Motor neuron (in vitro differentiated cells): ENCODE data around the gene RPIA. TPM values are rescaled to one million over a fixed set of nuclear protein-coding genes. Genes with fewer than 3 reads are reported as not detected.
"Not testable (repeated sequence)": the region's sequence is repeated elsewhere in the genome, so short reads cannot be mapped to it uniquely, and the experiment has no call there.

Experiments
- ATAC-seq, 8 experiments: fragments of 200-7000 bp; cut with Tn5 transposase; replicated peaks in 6 of 8; 2 replicates each; pipeline ENCODE4 v1.8.0; 2021; ENCODE audit warnings: mild to moderate bottlenecking in 8 of 8, moderate library complexity in 8 of 8
- H3K27ac ChIP-seq, 2 donors: fragments of 250-450 bp; sonication (Bioruptor Pico); 2 replicates each; pipeline ENCODE4 v1.9.0; 2021; ENCODE audit warnings: antibody characterized with exemption in 2 of 2, mild to moderate bottlenecking in 2 of 2, moderate library complexity in 1 of 2
- H3K4me1 ChIP-seq, 2 donors: fragments of 250-450 bp; sonication (Bioruptor Pico); replicated peaks in 1 of 2; 2 replicates each; pipeline ENCODE4 v1.6.1; 2021; ENCODE audit warnings: antibody characterized with exemption in 2 of 2, mild to moderate bottlenecking in 2 of 2, moderate library complexity in 1 of 2
- H3K4me3 ChIP-seq, 5 donors: fragments of 250-450 bp; sonication (Bioruptor Pico); 2 replicates each; pipeline ENCODE4 v1.9.0; 2021; ENCODE audit warnings: antibody characterized with exemption in 5 of 5, mild to moderate bottlenecking in 5 of 5, moderate library complexity in 4 of 5
- WGBS, 10 experiments: fragments of 450-650 bp; shearing (Covaris generic); methylation state at CpG; one replicate each; pipeline ENCODE4 v1.0.0; 2022; 5-methylcytosine and 5-hydroxymethylcytosine counted together
- in situ Hi-C, 9 experiments: fragments of 400-800 bp; cut with MboI; loops; one replicate each; pipeline ENCODE4 v1.15.0; 2021; ENCODE audit warnings: low sequenced_read_pairs in 9 of 9, low pct_unique_long_range_greater_than_20kb in 2 of 9; ENCODE audit not compliant: unreplicated experiment in 9 of 9
- total RNA-seq, 8 experiments: library from RNA; unstranded; fragments of 300-600 nt; gene quantifications; 2 replicates each; pipeline versions ENCODE4 v1.2.3 to v1.2.4, GENCODE V29; 2022

Gene RPIA
- total RNA-seq, 8 experiments from 2014 or later: 6.1 to 17.1 (median 8.5) TPM

GRCh38 chr2:88751768-88752167, 60.3 kb downstream of the RPIA start:
- H3K4me1 ChIP-seq: no peaks in the 10 kb centered on the region
- no peak overlapping the region for H3K4me3 ChIP-seq
- no peak for ATAC-seq
- H3K27ac ChIP-seq: no peak overlapping the region
- in situ Hi-C loops: no loop called here
- WGBS, 10 experiments: 88 to 100% (median 100%) methylated on average over 1 to 3 of the region's 3 CpGs

GRCh38 chr2:88753833-88754584, 62.5 kb downstream of the RPIA start:
- ATAC-seq: peak in 2 of 8 experiments; percentile 32 to 48
- Histone ChIP-seq H3K4me3 (no peak overlapping the region), H3K27ac (no peak overlapping the region), H3K4me1 (no peaks in the 10 kb centered on the region)
- 58 to 100% (median 88%) methylated on average over 1 to 3 of the region's 4 CpGs; no CpG with 5 or more reads in 1 of the 10 experiments for WGBS, 10 experiments
- in situ Hi-C loops: no loop called here

- in situ Hi-C loops: no loop called here
- Histone ChIP-seq H3K4me3 (no peak overlapping the region), H3K4me1 (no peaks in the 10 kb centered on the region), H3K27ac (no peak overlapping the region)
- ATAC-seq: no peak
- WGBS, 10 experiments: 49 to 100% (median 83%) methylated on average over 1 to 6 of the region's 6 CpGs; no CpG with 5 or more reads in 1 of the 10 experiments
Observed at GRCh38 chr2:88754585-88755320, 63.3 kb downstream of the RPIA start.

- WGBS, 10 experiments: 100% methylated on average over 1 of the region's 3 CpGs; no CpG with 5 or more reads in 7 of the 10 experiments
- Histone ChIP-seq H3K4me3 (no peak overlapping the region), H3K4me1 (no peaks in the 10 kb centered on the region), H3K27ac (no peak overlapping the region)
- in situ Hi-C loops: no loop called here
- no peak for ATAC-seq
Observed at GRCh38 chr2:88755836-88756235, 64.4 kb downstream of the RPIA start.

GRCh38 chr2:88757025-88757424, 65.6 kb downstream of the RPIA start:
- no peak for ATAC-seq
- 40 to 100% (median 60%) methylated on average over 1 to 2 of the region's 8 CpGs; no CpG with 5 or more reads in 5 of the 10 experiments for WGBS, 10 experiments
- Histone ChIP-seq H3K4me3 (no peak overlapping the region), H3K27ac (no peak overlapping the region), H3K4me1 (no peaks in the 10 kb centered on the region)
- in situ Hi-C loops: no loop called here

GRCh38 chr2:88758702-88759101, 67.2 kb downstream of the RPIA start:
- H3K4me3 ChIP-seq, ATAC-seq, H3K4me1 ChIP-seq, in situ Hi-C loops, H3K27ac ChIP-seq: not testable (repeated sequence)
- 30 to 90% (median 65%) methylated on average over 1 to 2 of the region's 2 CpGs; no CpG with 5 or more reads in 3 of the 10 experiments for WGBS, 10 experiments

- WGBS, 10 experiments: 56 to 86% (median 75%) methylated on average over 2 of the region's 2 CpGs; no CpG with 5 or more reads in 3 of the 10 experiments
- ATAC-seq: no peak
- peaks cover 0 to 3% of the 10 kb centered on the region in 2 donors for H3K4me1 ChIP-seq
- no peak overlapping the region for H3K4me3 ChIP-seq
- in situ Hi-C loops: no loop called here
- H3K27ac ChIP-seq: no peak overlapping the region
Observed at GRCh38 chr2:88760819-88761598, 69.5 kb downstream of the RPIA start.

- in situ Hi-C loops: no loop called here
- H3K4me1 ChIP-seq: peaks cover 0 to 3% of the 10 kb centered on the region in 2 donors
- 55 to 100% (median 100%) methylated on average over 1 to 5 of the region's 19 CpGs; no CpG with 5 or more reads in 6 of the 10 experiments for WGBS, 10 experiments
- no peak overlapping the region for H3K4me3 ChIP-seq
- no peak for ATAC-seq
- no peak overlapping the region for H3K27ac ChIP-seq
Observed at GRCh38 chr2:88764141-88764849, 72.8 kb downstream of the RPIA start.

GRCh38 chr2:88764850-88765153, 73.3 kb downstream of the RPIA start:
- Histone ChIP-seq H3K4me3 (peak overlapping the region; percentile 28 to 43 (median 32)), H3K27ac (no peak overlapping the region), H3K4me1 (peaks cover 0 to 3% of the 10 kb centered on the region in 2 donors)
- in situ Hi-C loops: no loop called here
- ATAC-seq: no peak
- 0 to 30% (median 25%) methylated on average over 2 to 4 of the region's 22 CpGs; no CpG with 5 or more reads in 6 of the 10 experiments for WGBS, 10 experiments

- Histone ChIP-seq H3K27ac (no peak overlapping the region), H3K4me3 (peak overlapping the region; percentile 28 to 43 (median 32)), H3K4me1 (peaks cover 0 to 3% of the 10 kb centered on the region in 2 donors)
- peak; percentile 88 to 98 (median 94) for ATAC-seq
- in situ Hi-C loops: no loop called here
- WGBS, 10 experiments: 0 to 10% (median 0%) methylated on average over 4 to 33 of the region's 75 CpGs; no CpG with 5 or more reads in 5 of the 10 experiments
Observed at GRCh38 chr2:88765154-88765888, 73.8 kb downstream of the RPIA start.

- H3K27ac ChIP-seq, H3K4me1 ChIP-seq, in situ Hi-C loops: not testable (repeated sequence)
- peak in 4 of 8 experiments; percentile 38 to 72 (median 56) for ATAC-seq
- 0 to 13% (median 0%) methylated on average over 1 to 6 of the region's 24 CpGs; no CpG with 5 or more reads in 7 of the 10 experiments for WGBS, 10 experiments
- peak overlapping the region; percentile 28 to 43 (median 32) for H3K4me3 ChIP-seq
Observed at GRCh38 chr2:88765889-88766481, 74.5 kb downstream of the RPIA start.
